ENCODE data around the gene ART3. TPM values are rescaled to one million over a fixed set of nuclear protein-coding genes. Genes with fewer than 3 reads are reported as not detected.

ART3 gene
- total RNA-seq, result not detected in 2 replicates

DNA sequence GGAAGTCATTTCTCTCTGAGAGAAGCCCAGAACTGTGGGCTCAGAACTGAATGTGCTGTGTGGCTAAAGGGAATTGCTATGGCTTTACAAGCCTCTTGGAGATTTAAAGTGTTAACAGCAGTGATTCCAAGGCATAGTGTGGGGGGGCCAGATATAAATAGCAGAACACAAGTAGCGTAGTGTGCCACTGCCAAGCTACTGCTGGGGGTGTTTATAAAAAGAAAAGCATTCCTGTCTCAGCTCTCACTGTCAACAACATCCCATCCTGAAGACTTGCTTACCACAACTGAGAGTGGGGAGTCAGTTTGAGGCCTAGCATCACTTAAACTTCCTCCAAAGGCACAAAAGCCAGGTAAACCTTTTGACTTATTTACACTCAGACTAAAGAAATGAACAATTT is at the start of gene ART3:
Gene ART3 (plus strand): TSS at position 242 of the 400 bp plus-strand sequence. CDS start 1,181 bp downstream, outside the sequence.

GRCh38 chr4:76035799-76036380 is 38.6 kb upstream of the ART3 start, which contains the start of gene CXCL11:
Gene CXCL11, minus strand, starts transcription at chr4:76036070. Its CDS starts 83 bp downstream, at chr4:76035987.

DNA sequence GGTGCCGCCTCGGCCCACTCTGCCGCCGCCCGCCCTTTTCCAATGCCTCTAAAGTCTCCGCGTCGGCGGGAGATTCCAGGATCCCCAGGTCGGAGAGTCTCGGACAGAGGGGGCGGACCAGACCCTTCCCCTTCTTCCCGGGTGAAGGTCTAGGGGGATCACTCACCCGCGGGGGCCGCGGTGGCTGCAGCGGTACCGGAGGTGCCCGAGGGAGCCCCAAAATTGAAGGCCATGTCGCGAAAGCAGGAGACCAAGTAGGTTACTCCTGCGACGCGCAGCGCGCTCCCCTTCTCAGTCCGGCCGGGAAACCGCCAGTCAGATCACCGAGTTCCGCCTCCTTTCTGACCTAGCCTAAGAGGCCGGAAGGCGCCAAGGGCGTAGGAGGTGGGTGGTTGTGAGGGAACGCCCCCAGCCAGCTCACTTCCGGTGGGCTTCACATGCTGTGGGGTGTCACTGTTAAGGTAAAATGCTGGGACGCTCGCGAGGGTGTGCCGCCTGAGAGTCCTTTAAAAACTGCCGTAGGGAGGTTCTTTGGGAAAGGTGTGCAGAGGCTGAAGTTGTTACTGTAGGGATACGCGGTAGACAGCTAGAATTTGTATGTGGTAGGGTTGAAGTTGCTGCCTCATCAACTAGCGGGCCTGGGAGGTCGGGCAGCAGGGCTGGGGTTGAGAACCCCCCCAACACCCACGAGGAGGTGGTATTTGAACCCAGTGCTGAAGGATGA is 73.8 kb downstream of the ART3 start, which contains the start of gene NUP54:
Gene NUP54 (minus strand): TSS at position 256 of the 724 bp plus-strand sequence. CDS start 23 bp downstream, at position 233.

Other genes starting within 250 kb of the ART3 start
- not detected in 2 replicates for gene PPEF2, start 172.3 kb upstream of the ART3 start, total RNA-seq
- gene NAAA, start 133.7 kb upstream of the ART3 start, total RNA-seq, result 20.2 and 23.2 TPM in 2 replicates
- gene SDAD1, start 83.8 kb upstream of the ART3 start, total RNA-seq, result 48.5 and 64.3 TPM in 2 replicates
- not detected in 2 replicates for gene CXCL9, start 67.2 kb upstream of the ART3 start, total RNA-seq
- gene CXCL10, start 51.2 kb upstream of the ART3 start, total RNA-seq, result 0.34 and 3.1 TPM in 2 replicates
- 0.68 and 0.71 TPM in 2 replicates for gene CXCL11, start 38.6 kb upstream of the ART3 start, total RNA-seq
- gene NUP54, start 73.7 kb downstream of the ART3 start, total RNA-seq, result 50.6 and 57.7 TPM in 2 replicates
- 124 and 510 TPM in 2 replicates for gene SCARB2, start 139.1 kb downstream of the ART3 start, total RNA-seq
- 0.34 and 2.1 TPM in 2 replicates for gene FAM47E, start 177.0 kb downstream of the ART3 start, total RNA-seq
- 8.9 and 14.0 TPM in 2 replicates for gene STBD1, start 232.0 kb downstream of the ART3 start, total RNA-seq